Measurements from ENCODE around the gene AATK.

DNA sequence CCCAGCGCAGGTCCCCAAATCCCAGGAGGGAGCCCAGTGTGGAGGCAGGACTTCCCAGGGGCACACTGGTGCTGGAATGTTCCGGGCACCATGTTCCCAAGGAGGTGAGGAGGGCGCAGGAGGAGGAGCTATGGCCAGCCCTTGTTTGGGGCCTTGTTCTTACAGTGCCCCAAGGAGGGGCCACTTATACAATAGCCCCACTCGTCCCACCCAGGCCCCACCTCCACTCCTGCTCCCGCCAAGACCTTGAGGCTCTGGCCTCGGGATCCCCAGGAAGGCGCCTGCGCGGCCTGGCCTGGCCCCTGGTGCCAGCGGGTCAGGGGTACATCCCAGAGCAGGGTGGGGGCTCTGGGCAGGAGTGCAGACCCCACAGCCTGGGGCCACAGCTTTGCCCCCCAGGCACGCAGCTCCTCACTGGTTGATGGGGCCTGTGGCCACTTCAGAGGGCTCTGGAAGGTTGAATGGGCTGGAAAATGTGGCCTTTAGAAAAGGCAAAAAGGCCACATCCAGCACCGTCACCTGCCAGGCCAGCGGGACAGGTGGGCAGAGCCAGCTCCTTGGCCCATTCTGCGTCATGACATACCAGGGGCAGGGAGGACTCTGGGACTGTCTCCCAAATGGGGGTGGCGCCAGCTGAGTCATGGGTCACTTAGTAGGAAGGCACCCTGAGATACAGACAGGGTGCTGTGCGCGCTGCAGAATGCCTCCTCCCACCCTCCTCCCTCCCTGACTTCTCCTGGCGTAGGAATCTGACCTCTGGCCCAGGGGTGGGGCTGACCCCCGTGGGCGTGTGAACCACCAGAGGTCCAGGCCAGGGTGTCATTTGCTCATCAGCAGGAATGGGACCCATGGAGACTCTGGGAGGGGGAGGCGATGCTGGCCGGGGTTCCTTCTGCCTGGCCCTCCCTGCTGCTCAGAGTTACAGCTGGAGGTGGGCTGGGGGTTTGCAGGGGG lies 33.0 kb downstream of the AATK start:
- TF ChIP-seq, protein P1, sequence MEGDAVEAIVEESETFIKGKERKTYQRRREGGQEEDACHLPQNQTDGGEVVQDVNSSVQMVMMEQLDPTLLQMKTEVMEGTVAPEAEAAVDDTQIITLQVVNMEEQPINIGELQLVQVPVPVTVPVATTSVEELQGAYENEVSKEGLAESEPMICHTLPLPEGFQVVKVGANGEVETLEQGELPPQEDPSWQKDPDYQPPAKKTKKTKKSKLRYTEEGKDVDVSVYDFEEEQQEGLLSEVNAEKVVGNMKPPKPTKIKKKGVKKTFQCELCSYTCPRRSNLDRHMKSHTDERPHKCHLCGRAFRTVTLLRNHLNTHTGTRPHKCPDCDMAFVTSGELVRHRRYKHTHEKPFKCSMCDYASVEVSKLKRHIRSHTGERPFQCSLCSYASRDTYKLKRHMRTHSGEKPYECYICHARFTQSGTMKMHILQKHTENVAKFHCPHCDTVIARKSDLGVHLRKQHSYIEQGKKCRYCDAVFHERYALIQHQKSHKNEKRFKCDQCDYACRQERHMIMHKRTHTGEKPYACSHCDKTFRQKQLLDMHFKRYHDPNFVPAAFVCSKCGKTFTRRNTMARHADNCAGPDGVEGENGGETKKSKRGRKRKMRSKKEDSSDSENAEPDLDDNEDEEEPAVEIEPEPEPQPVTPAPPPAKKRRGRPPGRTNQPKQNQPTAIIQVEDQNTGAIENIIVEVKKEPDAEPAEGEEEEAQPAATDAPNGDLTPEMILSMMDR (conservative IDR thresholded peaks at IDR 0.05; ENCODE audit: low read depth, low read length): no peak
- no peak for TF ChIP-seq EZH2phosphoT487 (IDR thresholded peaks at IDR 0.05; ENCODE audit: borderline replicate concordance, low read length)
